MM.1S (cell line): Measurements from ENCODE around the gene NOS2.

Source experiments
- EZH2 ChIP-seq: fragments of 300-600 bp; sonication (generic); optimal IDR thresholded peaks from 2 replicates; pipeline ENCODE3; 2017; ENCODE audit warnings: low read depth, mild to moderate bottlenecking, antibody characterized with exemption, low read length, mixed read lengths
- EZH2phosphoT487 ChIP-seq: fragments of 300-600 bp; sonication (generic); IDR thresholded peaks from 2 replicates; pipeline ENCODE4 v1.6.1; 2018; ENCODE audit warnings: antibody characterized with exemption, low read length
- TF ChIP-seq, protein P1 (sequence below): fragments of 300-600 bp; sonication (generic); IDR thresholded peaks from 2 replicates; pipeline ENCODE4 v1.5.1; 2016; ENCODE audit warnings: antibody characterized with exemption, low read length, mixed read lengths

GRCh38 chr17:27802962-27803680, 2.8 kb upstream of the NOS2 start:
- TF ChIP-seq, protein P1, sequence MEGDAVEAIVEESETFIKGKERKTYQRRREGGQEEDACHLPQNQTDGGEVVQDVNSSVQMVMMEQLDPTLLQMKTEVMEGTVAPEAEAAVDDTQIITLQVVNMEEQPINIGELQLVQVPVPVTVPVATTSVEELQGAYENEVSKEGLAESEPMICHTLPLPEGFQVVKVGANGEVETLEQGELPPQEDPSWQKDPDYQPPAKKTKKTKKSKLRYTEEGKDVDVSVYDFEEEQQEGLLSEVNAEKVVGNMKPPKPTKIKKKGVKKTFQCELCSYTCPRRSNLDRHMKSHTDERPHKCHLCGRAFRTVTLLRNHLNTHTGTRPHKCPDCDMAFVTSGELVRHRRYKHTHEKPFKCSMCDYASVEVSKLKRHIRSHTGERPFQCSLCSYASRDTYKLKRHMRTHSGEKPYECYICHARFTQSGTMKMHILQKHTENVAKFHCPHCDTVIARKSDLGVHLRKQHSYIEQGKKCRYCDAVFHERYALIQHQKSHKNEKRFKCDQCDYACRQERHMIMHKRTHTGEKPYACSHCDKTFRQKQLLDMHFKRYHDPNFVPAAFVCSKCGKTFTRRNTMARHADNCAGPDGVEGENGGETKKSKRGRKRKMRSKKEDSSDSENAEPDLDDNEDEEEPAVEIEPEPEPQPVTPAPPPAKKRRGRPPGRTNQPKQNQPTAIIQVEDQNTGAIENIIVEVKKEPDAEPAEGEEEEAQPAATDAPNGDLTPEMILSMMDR: no peak
- TF ChIP-seq EZH2 (no peak), EZH2phosphoT487 (no peak)
